Measurements from ENCODE around the gene OGN.

OGN gene

DNA sequence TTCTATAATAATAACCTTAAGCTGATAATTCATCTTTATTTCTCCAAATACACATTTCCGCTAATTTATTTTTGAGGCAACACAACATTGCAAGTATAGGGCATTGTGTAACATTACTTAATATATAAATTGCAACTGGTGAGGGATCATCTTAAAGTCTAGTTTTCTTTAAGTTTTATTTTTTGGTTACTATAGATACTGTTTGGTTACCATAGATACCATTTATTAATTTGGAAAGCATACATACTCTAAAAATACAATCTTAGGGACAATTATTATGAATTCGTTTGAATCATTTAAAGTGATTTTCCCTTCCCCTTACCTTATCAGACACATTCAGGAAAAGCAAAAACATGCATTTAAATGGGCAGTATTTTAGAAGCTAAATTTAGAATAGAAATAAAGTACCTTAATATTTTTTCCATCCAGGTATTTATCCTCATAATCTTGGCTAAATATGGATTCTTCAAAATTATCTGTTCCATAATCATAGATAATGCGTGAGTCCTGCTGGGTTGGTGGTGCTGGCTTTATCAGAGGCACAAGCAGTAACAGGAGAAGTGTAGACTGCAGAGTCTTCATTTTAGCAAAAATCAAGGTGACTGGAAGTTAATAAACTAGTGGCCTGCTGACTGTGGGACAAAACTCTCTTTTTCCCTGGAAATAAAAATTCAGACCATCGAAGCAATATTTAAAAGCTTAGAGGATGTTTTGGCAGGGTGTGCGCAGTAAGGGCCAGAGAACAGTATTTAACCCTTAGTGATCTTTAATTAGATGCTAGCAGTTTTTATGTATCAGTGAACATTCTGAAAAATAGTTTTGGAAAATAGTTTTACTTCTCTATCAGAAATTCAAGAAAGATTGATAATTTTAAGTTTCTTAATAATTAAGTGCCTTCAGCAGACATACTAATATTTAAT lies 1.3 kb downstream of the OGN start:
- no peak for DNase-seq

DNA sequence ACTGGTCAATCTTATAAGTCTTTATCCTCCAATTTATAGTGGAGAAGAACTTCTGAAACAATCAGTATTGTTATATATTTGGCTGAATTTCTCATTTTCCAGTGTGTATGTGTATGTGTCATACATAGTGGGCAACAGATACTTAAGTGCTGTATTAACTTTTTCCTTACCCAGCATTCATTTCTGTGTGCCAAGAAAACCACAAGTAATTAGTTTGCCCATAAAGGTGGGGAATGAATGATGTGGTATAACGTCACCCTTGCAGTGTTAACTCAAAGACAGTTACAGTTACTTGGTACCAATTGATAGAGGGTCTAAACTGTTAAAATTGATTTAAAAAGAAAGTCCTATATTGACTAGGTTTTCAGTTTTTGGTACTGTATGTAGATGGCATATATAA lies 2.0 kb downstream of the OGN start:
- no peak for DNase-seq

DNA sequence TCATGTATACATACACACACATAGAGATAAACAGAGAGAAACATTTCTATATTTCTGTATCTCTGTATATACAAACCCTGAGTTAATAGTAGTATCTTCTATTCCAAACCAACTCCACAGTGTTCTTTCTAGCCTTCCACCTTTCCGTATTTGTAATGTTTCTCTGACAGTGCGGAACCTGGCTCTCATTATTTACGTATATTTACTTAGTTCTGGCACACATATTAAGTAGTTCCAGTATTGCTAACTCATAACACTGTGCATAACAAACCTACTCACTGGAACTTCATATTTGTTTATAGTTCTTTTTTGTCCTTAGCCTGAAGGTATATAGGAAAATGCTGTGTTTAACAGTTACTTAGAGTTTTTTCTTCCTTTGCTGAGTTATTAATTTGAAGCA lies 6.5 kb downstream of the OGN start:
- DNase-seq, result no peak

DNA sequence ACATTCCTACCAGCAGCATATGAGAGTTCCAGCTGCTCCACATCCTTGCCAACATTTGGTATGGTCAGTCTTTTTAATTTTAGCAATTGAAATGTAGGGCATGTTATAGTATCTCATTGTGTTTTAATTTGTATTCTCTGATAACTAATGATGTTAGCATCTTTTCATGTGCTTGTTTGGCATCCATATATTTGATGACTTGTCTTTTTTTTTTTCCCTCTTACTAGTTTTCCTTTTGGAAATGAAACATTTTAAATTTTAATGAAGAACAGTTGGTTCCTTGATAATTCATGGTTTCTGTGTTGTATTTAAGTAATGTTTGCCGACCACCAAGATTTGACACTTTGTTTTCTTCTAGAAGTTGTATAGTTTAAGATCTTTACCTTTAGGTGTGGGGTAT lies 8.8 kb downstream of the OGN start:
- DNase-seq, result no peak

DNA sequence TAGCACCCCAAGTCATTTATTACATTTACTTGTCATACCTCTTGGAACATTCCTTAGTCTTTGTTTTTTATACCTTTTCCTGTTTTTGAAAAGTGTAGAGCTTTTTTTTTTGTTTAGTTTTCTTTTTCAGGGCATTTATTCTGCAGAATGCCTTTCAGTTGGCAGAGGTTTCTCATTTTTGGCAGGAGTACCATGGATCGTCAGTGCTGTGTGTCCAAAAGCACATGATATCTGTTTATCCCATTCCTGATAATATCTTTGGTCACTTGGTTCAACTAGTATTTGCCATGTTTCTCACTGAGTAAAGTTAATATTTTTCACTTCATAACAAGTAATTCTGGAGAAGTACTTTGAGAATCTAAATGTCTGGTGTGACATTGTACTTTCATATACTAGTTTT lies 10.7 kb downstream of the OGN start:
- DNase-seq, result no peak

DNA sequence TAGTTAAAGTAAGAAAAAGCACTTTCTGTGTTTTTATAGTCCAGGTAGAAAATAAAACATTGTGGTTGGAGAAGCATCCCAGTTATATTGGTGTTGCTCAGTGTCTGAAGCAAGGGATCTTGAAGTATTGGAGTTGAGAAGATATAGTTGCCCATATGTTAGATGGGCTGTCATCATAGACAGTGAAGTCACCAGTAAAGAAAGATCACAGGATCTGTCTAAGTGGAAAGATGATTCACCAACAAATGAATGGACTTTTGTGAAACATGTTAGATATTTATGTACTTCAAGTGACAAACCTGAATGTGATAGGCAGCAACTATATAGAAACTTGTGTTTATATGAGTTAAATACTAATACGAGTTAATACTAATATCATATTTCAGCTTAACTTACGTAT lies 11.7 kb downstream of the OGN start:
- no peak for DNase-seq

DNA sequence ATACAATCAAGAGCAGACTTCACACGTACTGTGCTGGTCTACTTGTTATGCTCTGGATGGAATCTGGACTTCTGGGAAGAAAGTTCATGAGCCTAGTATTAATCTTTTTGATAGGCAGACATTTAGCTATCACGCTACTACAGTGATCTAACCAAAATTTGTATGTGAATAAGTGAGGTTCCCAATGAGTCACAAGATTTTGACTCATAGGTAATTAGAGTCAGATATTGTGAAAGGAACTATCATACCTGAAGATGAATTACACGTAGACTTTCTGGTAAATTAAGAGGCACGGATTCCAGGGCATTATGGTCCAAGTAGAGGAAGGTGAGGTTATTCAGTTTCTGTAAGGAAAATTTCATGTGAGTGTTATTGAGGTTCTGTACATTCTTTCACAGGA lies 18.4 kb downstream of the OGN start:
- DNase-seq, result no peak

DNA sequence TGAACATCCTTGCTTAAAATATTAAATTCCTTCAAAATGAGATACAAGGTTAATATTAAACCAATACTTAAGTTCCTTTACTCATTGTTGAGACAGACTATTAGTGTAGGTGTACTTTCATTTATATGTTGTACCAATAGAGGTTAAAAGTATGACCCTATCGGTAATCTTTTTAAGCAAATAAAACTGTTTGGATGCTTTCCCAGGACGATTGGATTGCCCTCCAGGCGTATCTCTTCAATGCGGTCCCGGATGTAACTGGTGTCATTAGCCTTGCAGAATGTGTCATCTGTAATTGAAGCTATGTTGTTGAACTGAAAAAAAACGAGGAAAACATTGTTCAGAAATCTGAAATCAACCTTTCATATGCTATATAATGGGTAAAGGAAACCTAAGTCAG lies 18.9 kb downstream of the OGN start:
- DNase-seq, result no peak

DNA sequence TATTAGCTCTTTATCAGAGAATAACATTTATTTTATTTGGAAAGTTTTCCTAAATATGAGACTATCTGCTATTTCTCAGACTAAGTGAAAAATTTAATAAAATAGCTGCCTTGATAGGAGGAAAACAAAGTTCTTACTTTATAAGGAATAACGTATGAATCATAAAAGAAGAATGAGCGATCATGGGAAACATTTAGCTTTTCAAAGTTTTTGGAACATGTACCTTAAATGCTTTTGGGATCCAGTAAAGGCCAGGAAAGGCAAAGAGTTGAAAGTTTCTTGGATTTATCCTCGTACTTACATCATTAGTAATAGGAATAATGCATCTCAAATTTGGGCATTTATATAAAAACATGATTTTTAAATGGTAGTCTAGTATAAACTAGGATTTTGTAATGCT lies 19.4 kb downstream of the OGN start:
- no peak for DNase-seq

DNA sequence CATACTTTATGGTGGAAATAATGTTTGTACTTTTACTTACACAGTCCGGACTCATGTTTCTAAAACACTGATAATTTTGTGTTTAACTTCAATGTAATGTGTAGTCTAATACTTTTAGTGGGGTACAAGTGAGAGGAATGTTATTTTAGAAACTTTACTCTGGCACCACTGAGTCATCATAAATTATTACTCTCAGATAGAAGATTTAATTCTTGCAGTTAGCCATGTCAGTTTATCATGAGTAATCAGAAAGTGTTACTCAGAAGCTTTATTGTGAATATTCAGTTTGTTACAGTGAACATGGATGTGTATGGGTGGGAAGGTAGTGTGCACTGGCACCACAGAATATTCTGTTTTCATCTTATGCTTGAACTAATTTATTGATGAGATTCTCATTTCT lies 20.0 kb downstream of the OGN start:
- no peak for DNase-seq

DNA sequence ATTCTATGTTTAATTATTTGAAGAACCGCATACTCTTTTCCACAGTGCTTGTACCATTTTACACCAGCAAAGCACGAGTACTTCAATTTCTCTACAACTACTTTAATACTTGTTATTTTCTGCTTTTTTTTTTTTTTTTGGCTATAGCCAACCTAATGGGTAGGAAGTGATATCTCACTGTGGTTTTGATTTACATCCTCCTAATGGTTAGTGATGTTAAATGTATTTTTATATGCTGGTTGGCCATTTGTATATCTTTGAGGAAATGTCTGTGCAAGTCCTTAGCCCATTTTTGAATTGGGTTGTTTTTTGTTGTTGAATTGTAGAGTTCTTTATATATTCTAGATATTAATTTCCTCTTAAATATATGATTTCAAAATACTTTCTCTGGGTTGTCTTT lies 22.6 kb downstream of the OGN start:
- no peak for DNase-seq

DNA sequence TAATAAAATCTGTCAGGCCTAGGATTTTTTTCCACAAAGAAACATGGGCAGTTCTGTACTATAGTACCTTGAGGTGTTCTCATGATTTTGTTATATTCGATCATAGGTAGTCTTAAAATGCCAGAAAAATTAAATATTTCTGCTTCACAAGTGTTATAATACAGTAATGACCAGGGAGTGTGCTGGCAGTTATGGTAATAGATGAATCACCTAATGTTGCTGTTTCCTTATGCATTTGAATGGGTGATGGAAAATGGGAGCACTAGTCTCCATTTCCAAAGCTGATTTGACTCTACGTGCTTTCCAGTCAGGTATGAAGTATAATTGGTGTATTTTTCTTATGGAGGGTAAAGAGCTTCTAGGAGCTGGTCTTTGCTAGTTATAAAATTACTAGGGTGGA lies 23.8 kb downstream of the OGN start:
- no peak for DNase-seq

DNA sequence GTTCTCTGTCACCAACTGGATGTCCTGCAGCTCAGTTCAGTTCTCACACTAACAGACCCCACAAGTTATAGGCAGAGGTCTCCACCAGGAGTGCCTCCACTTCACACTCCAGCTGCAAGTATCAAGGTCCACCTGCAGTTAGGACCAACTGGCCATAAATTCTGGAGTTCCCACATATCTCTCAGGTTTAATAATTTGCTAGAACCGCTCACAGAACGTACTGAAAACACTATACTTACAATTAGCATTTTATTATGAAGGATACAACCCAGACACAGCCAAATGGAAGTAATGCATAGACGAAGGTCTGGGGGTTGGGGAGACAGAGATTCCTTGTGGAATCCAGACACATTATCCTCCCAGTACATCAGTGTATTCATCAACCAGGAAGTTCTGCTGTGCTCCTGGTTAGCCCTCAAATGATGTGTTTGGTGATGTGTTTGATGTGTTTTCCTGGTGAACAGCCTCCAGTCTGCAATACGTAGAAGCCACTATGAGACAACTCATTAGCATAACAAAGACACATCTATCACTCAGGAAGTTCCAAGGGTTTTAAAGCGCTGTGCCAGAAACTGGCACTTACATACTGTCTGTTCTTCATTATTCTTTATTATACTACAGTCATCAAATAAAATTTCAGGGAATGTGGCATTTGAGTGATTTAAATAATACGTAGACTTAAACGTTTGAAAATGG lies 25.4 kb downstream of the OGN start:
- DNase-seq, result no peak

DNA sequence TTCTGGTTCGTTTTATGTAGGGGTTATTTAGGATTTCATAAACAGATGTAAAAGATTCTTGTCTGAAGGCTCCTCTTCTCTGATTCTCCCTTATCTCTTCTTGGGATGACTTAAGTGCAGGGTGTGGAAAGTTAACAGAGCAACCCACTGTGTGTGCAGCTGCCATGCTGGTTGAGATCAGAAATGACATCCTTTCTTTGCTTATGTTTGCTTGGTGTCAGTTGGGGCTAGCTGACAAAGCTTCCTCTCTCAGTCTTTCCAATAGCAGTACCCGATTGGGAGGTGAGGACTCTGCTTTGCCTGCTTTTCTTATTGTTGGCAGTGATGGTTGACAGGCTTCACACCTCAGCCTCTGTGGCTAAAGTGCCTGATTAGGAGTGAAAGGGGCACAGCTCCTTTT lies 26.5 kb downstream of the OGN start:
- no peak for DNase-seq

DNA sequence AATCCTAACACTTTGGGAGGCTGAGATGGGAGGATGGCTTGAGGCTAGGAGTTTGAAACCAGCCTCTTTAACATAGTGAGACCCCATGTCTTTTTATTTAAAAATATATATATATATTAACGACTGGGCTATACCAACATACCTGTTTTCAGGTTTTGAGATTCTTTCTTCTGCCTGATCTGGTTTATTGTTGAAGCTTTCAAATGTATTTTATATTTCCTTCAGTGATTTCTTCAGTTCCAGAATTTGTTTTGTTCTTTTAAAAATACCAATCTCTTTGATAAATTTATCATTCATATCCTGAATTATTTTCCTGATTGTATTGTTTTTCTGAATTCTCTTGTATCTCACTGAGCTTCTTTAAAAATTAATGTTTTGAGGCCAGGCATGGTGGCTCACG lies 31.2 kb downstream of the OGN start:
- DNase-seq, result no peak

DNA sequence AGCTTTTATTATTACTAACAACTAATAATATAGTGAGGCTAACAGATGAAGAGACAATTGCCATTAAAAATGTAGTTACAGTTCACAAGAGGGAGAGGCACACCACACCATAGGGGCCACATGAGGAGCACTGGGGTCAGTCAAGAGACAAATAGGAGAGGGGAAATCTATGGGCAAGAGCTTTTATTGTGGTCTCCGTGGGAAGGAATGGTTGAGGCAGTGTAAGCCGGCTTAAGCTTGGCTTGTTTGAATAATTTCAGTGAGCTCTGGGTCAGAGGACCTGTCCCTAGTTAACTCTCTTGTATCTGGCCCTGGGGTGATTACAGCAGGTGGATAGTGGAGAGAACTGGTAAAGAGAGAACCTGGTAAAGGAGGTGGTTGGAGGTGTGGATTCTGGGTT lies 35.3 kb downstream of the OGN start:
- DNase-seq, result no peak

DNA sequence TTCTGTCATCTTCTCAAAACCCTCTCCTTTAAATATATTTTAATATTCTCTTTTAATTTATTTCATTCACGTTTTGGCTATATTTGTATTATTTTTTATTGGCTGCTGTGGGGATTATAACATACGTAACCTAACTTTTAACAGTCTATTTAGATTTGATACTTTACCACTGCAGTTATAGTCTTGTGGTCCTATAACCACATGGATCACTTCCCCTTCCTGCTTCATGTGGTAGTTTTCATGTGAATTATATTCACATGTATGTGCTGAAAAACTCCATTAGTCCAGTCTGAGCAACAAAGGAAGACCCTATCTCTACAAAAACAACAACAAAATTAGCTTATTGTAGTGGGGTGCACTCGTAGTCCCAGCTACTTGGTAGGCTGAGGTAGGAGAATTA lies 44.3 kb downstream of the OGN start:
- DNase-seq, result no peak

DNA sequence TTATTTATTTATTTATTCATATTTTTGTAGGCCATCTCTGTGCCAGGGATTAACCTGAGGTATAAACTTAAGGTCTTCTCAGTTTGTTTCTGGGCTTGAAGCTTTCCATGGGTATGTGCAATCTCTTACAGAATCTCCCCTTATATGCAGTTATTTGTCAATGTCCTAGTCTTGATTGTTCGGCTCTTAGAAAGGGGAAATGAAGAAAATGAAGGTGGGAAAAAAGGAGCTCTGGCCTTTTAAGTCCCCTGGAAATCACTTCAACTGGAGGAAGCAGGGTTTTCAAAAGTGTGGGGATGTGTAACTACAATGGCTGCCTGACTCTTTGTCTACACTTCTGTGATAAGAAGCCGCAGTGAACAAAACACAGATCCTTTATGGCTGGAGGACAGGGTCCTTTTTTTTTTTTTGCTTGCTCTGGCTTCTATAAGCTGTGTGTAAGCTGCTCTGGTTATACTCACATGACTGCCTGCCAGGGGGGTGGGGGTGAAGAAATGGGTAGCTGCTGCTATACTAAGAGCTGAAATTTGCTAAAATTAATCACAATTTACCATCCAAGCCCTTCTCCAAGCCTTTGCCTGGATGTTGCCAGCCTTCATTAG lies 44.9 kb downstream of the OGN start:
- no peak for DNase-seq

DNA sequence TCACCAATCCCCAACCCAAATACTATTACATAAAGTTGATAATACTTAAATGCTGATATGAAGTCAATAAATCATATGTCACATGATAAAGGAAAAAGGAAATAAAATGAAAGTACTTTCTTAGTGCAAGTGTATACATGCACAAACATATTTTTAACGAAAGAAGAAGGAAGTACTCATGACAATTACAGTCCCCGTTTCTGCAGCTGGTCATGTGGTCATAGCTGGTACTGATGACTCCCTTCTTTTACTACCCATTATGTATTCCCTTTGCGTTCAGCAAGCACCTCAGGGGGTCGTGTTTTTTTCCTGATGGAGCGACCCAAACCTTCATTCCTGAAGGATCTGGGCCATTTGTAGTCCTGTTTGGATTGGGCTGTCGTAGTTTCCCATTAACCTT lies 51.3 kb downstream of the OGN start:
- no peak for DNase-seq

DNA sequence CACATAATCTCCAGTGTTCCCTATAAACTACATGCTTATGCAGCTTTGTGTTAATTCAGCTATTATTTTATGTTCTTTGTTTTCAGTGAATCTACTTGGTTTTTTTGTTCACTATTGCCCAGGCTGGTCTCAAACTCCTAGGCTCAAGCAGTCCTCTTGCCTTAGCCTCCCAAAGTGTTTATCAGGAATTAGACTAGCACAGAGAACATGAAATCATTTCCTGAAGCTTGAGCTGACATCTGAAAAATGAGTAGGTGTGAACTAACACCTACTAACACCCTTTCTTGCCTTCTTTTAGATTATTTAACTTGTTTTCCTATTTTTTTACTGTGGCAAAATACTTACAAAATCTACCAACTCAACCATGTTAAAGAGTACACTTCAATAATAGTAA lies 53.6 kb downstream of the OGN start:
- DNase-seq, result no peak

DNA sequence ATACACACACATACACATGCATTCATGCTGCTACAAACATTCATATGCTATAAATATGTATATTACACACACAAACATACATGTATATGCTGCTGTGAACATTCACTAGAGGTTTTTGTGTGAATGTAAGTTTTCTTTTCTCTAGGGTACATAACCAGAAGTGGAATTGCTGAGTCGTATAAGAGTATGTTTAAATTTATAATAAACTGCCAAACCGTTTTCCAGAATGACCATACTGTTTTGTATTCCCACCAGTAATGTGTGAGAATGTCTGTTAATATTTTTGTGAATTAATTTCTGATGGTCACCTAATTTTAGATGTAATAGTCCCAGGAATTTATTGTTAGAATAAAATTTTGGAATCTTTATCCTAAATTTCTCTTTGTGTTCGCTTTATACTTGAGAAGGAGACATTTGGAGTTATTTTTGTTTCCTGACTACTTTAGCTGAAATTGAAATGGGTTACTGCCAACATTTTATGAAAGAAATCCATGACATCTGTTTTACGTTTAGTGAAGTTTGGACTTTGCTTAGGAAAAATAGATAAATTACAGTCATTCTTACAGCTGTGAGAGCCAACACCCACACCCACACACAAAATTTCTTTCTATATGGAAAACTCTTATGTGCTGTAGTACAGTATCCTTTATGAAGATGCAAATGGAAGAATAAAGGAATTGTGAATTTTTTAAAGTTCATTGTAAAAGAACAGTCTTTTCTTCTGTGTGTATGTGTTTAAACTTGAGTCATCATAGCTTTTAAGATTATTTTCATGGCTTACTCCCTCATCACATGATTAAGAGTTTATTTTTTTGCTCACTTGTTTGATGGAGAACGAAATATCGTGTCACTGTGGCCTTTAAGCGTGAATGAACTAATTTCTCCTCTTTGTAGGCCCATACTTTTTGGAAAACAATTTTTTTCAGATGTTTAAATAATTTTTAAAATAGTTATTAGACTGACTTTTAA lies 54.3 kb downstream of the OGN start:
- DNase-seq, result no peak

DNA sequence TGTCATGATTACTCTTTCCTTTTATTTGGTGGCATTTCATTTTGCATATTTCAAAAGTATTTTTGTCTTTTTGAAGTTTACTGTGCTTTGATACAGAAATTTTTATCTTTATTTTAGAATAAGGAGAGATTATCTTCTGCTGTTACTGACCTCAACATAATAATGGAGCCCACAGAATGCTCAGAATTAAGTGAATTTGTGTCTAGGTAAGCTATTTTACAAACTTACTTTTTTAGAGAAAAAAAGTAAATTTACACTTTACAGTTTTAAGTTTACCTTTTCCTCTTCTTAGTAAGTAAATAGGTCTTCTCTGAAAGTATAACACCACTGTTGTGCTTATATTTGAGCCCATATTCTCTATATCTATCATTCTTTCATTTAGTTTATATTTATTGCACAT lies 58.8 kb downstream of the OGN start:
- no peak for DNase-seq

Data from effector CD8-positive, alpha-beta T cell (primary cell).